ENCODE measurements around the gene ADGRG3.
A peak's percentile ranks its signal among the peaks of the same experiment; 100 is the strongest.

The ADGRG3 gene

GRCh38 chr16:57646388-57647039 is 21.6 kb upstream of the ADGRG3 start:
- DNase-seq, result peak; percentile 47

- no peak for DNase-seq
These were observed 20.8 kb upstream of the ADGRG3 start for GRCh38 chr16:57647136-57647875.

GRCh38 chr16:57648125-57648524 is 20.0 kb upstream of the ADGRG3 start:
- DNase-seq, result no peak

GRCh38 chr16:57648581-57649442 is 19.3 kb upstream of the ADGRG3 start:
- DNase-seq, result peak; percentile 84

GRCh38 chr16:57649443-57649751 is 18.7 kb upstream of the ADGRG3 start:
- DNase-seq, result no peak

- DNase-seq, result no peak
These were observed 18.3 kb upstream of the ADGRG3 start for GRCh38 chr16:57649846-57650245.

GRCh38 chr16:57651344-57652333 is 16.5 kb upstream of the ADGRG3 start:
- no peak for DNase-seq

- no peak for DNase-seq
These were observed 15.2 kb upstream of the ADGRG3 start for GRCh38 chr16:57652695-57653471.

- DNase-seq, result no peak
These were observed 14.2 kb upstream of the ADGRG3 start for GRCh38 chr16:57653936-57654335.

GRCh38 chr16:57656342-57656955 is 11.7 kb upstream of the ADGRG3 start:
- no peak for DNase-seq

GRCh38 chr16:57657228-57657627 is 10.9 kb upstream of the ADGRG3 start:
- no peak for DNase-seq

- no peak for DNase-seq
These were observed 9.8 kb upstream of the ADGRG3 start for GRCh38 chr16:57658130-57658877.

- no peak for DNase-seq
These were observed 9.0 kb upstream of the ADGRG3 start for GRCh38 chr16:57658878-57659674.

- DNase-seq, result no peak
These were observed 7.2 kb upstream of the ADGRG3 start for GRCh38 chr16:57660715-57661463.

- DNase-seq, result no peak
These were observed 6.6 kb upstream of the ADGRG3 start for GRCh38 chr16:57661510-57661909.

- DNase-seq, result no peak
These were observed 5.9 kb upstream of the ADGRG3 start for GRCh38 chr16:57661936-57662906.

- DNase-seq, result no peak
These were observed 4.7 kb upstream of the ADGRG3 start for GRCh38 chr16:57663436-57663835.

Measured in hematopoietic multipotent progenitor cell treated with erythropoietin and hydrocortisone succinate and interleukin-3 and kit ligand, for 8 days (in vitro differentiated cells).